OCI-LY1 (cell line): Measurements from ENCODE around the gene PLXNB3.

Source experiments
- H2AFZ ChIP-seq: fragments of 200-600 bp; sonication (generic), shearing (Covaris generic); 2 replicates; pipeline ENCODE4 v1.6.0; 2014; ENCODE audit warnings: antibody characterized with exemption, mild to moderate bottlenecking, low read length
- H3F3A ChIP-seq: fragments of 200-600 bp; sonication (generic), shearing (Covaris generic); 2 replicates; pipeline ENCODE4 v1.6.0; 2014; ENCODE audit warnings: mild to moderate bottlenecking, antibody characterized with exemption, low read length, moderate library complexity; ENCODE audit not compliant: insufficient read depth
- H3K27ac ChIP-seq: fragments of 200-600 bp; sonication (generic); 2 replicates; pipeline ENCODE4 v1.5.1; 2014; ENCODE audit warnings: low read length, mixed run types, mild to moderate bottlenecking, low read depth; ENCODE audit not compliant: poor library complexity, severe bottlenecking
- H3K27me3 ChIP-seq: fragments of 200-600 bp; sonication (generic); 2 replicates; pipeline ENCODE4 v1.6.0; 2014; ENCODE audit warnings: antibody characterized with exemption, mild to moderate bottlenecking, low read length, moderate library complexity; ENCODE audit not compliant: insufficient read depth
- H3K36me3 ChIP-seq: fragments of 200-600 bp; sonication (generic); 2 replicates; pipeline ENCODE4 v1.6.1; 2014; ENCODE audit warnings: mild to moderate bottlenecking, antibody characterized with exemption, low read length, moderate library complexity, mixed read lengths; ENCODE audit not compliant: insufficient read depth
- H3K4me1 ChIP-seq: fragments of 200-600 bp; sonication (generic); 2 replicates; pipeline ENCODE4 v1.5.1; 2014; ENCODE audit warnings: mild to moderate bottlenecking, low read length, moderate library complexity; ENCODE audit not compliant: insufficient read depth, severe bottlenecking
- H3K4me2 ChIP-seq: fragments of 200-600 bp; sonication (generic), shearing (Covaris generic); 2 replicates; pipeline ENCODE4 v1.6.1; 2014; ENCODE audit warnings: low read length
- H3K4me3 ChIP-seq: fragments of 200-600 bp; sonication (generic); 2 replicates; pipeline ENCODE4 v1.5.1; 2014; ENCODE audit warnings: low read length, low read depth, mild to moderate bottlenecking, mixed read lengths; ENCODE audit not compliant: poor library complexity, severe bottlenecking
- H3K79me2 ChIP-seq: fragments of 200-600 bp; shearing (Covaris generic); 2 replicates; pipeline ENCODE4 v1.6.1; 2016; ENCODE audit warnings: mixed run types, low read length, mixed read lengths; ENCODE audit not compliant: insufficient read depth
- H3K9ac ChIP-seq: fragments of 200-600 bp; sonication (generic), shearing (Covaris generic); 2 replicates; pipeline ENCODE4 v1.6.1; 2014; ENCODE audit warnings: mild to moderate bottlenecking, low read length, mixed read lengths
- H3K9me2 ChIP-seq: fragments of 200-600 bp; sonication (generic), shearing (Covaris generic); 2 replicates; pipeline ENCODE4 v1.6.1; 2014; ENCODE audit warnings: low read depth, mild to moderate bottlenecking, low read length, mixed read lengths
- H3K9me3 ChIP-seq: fragments of 200-600 bp; shearing (Covaris generic); 2 replicates; pipeline ENCODE4 v1.6.1; 2014; ENCODE audit warnings: low read length, mixed read lengths
- H4K20me1 ChIP-seq: fragments of 200-600 bp; sonication (generic), shearing (Covaris generic); 2 replicates; pipeline ENCODE4 v1.6.0; 2016; ENCODE audit warnings: mild to moderate bottlenecking, low read length; ENCODE audit not compliant: insufficient read depth
- EZH2 ChIP-seq: fragments of 200-600 bp; sonication (generic), shearing (Covaris generic); IDR thresholded peaks from 2 replicates; pipeline ENCODE4 v1.8.0; 2017; ENCODE audit warnings: borderline replicate concordance, mixed run types, mild to moderate bottlenecking, antibody characterized with exemption, low read length, moderate library complexity, mixed read lengths
- TF ChIP-seq, protein P1 (sequence below): fragments of 200-600 bp; sonication (generic), shearing (Covaris generic); IDR thresholded peaks from 2 replicates; pipeline ENCODE4 v1.5.1; 2017; ENCODE audit warnings: mild to moderate bottlenecking, antibody characterized with exemption, low read length, moderate library complexity, mixed read lengths

PLXNB3 gene

DNA sequence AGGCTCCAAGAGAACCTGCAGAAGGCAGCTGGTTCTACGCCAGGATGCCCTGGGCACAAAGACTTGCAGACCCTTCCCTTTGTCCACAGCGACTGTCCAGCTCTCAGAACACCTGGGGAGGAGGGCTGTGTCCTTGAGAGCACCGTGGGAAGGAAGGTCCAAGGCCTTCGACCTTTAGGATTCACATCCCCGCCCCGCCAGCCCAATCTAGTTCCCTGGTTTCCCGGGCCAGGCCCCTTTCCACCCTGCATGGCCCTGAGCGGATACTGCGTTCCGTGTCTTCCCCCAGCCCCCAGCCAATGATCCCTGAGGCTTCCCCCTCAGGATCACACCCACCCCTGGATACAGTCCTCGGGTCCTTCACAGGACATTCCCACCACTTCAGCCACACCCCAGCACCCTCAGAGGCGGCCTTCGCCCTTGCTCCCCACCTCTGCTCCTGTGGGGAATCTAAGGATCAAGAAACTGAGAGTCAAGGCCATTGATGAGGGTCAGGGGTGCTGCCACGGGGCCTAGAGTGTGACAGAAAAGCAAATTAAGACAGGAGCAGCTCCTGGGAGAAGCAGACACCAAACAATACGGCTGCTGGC is 30.3 kb upstream of the PLXNB3 start:
- Histone ChIP-seq H3K9ac (no peak overlapping the region), H3K27me3 (no peaks in the 10 kb centered on the region), H3K4me1 (no peaks in the 10 kb centered on the region), H3K4me3 (no peak overlapping the region), H3K9me3 (no peaks in the 10 kb centered on the region), H3K4me2 (no peak overlapping the region), H3K36me3 (no peaks in the 10 kb centered on the region; the same call in 1 of the 2 replicates), H3K79me2 (no peaks in the 10 kb centered on the region), H2AFZ (no peak overlapping the region), H4K20me1 (no peaks in the 10 kb centered on the region), H3F3A (no peaks in the 10 kb centered on the region), H3K27ac (no peak overlapping the region), H3K9me2 (no peaks in the 10 kb centered on the region)
- TF ChIP-seq, protein P1, sequence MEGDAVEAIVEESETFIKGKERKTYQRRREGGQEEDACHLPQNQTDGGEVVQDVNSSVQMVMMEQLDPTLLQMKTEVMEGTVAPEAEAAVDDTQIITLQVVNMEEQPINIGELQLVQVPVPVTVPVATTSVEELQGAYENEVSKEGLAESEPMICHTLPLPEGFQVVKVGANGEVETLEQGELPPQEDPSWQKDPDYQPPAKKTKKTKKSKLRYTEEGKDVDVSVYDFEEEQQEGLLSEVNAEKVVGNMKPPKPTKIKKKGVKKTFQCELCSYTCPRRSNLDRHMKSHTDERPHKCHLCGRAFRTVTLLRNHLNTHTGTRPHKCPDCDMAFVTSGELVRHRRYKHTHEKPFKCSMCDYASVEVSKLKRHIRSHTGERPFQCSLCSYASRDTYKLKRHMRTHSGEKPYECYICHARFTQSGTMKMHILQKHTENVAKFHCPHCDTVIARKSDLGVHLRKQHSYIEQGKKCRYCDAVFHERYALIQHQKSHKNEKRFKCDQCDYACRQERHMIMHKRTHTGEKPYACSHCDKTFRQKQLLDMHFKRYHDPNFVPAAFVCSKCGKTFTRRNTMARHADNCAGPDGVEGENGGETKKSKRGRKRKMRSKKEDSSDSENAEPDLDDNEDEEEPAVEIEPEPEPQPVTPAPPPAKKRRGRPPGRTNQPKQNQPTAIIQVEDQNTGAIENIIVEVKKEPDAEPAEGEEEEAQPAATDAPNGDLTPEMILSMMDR = no peak
- no peak for TF ChIP-seq EZH2

DNA sequence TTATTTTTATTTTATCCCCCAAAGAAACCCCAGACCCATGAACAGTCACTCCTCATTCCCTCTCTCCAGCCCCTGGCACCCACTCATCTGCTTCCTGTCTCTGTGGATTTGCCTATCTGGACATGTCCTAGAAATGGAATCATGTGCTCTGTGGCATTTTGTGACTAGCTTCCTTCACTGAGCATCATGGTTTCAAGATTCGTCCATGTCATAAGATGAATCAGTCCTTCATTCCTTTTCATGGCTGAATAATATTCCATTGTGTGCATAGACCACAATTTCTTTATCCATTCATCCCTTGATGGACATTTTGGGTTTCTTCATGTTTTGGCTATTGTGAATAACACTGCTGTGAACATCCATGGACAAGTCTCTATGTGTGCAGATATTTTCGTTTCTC is 29.2 kb upstream of the PLXNB3 start:
- Histone ChIP-seq H3K36me3 (no peaks in the 10 kb centered on the region; the same call in 1 of the 2 replicates), H3K9me2 (no peaks in the 10 kb centered on the region), H2AFZ (no peak overlapping the region), H3K9me3 (no peaks in the 10 kb centered on the region), H3K4me1 (no peaks in the 10 kb centered on the region), H3K27me3 (no peaks in the 10 kb centered on the region), H3K4me3 (no peak overlapping the region), H3K79me2 (no peaks in the 10 kb centered on the region), H3K9ac (no peak overlapping the region), H4K20me1 (no peaks in the 10 kb centered on the region), H3F3A (no peaks in the 10 kb centered on the region), H3K4me2 (no peak overlapping the region), H3K27ac (no peak overlapping the region)
- TF ChIP-seq, protein P1 = no peak
- no peak for TF ChIP-seq EZH2

DNA sequence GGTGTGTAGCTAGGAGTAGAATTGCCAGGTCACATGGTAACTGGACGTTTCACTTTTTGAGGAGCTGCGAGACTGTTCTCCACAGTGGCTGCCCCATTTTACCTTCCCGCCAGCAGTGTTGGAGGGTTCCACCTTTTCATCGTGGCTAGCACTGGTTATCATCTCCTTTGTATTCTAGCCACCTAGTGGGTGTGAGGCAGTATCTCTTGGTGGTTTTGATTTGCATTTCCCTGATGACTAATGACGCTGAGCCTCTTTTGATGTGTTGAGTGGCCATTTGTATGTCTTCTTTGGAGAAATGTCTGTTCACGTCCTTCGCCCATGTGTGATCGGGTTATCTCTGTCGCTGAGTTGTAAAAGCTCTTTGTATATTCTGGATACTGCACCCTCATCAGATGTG is 28.8 kb upstream of the PLXNB3 start:
- no peaks in the 10 kb centered on the region for H3K4me1 ChIP-seq
- TF ChIP-seq EZH2 = no peak
- TF ChIP-seq, protein P1 = no peak
- H4K20me1 ChIP-seq = no peaks in the 10 kb centered on the region
- no peak overlapping the region for H3K27ac ChIP-seq
- H3K36me3 ChIP-seq = no peaks in the 10 kb centered on the region; the same call in 1 of the 2 replicates
- no peak overlapping the region for H3K4me2 ChIP-seq
- no peaks in the 10 kb centered on the region for H3K27me3 ChIP-seq
- no peak overlapping the region for H2AFZ ChIP-seq
- H3K4me3 ChIP-seq = no peak overlapping the region
- no peaks in the 10 kb centered on the region for H3K79me2 ChIP-seq
- no peaks in the 10 kb centered on the region for H3K9me3 ChIP-seq
- H3K9ac ChIP-seq = no peak overlapping the region
- no peaks in the 10 kb centered on the region for H3K9me2 ChIP-seq
- no peaks in the 10 kb centered on the region for H3F3A ChIP-seq
